Keratinocyte (primary cell): ENCODE results near the gene PI4KA.

Experiments
- EZH2 ChIP-seq: IDR thresholded peaks from one replicate; pipeline ENCODE4 v1.6.1; 2012; ENCODE audit warnings: inconsistent platforms, mild to moderate bottlenecking, low read length, moderate library complexity
- TF ChIP-seq, protein P1 (sequence below), 3 experiments: IDR thresholded peaks in 1 of 3; conservative IDR thresholded peaks in 1 of 3; optimal IDR thresholded peaks in 1 of 3; 2 replicates in 2 of 3; 3 replicates in 1 of 3; pipeline versions ENCODE3 to v1.5.1; 2011; ENCODE audit warnings: low read length in 3 of 3, mild to moderate bottlenecking in 3 of 3, moderate library complexity in 2 of 3, control low read depth in 1 of 3, inconsistent platforms in 1 of 3; ENCODE audit not compliant: insufficient read depth in 2 of 3; ENCODE audit errors: extremely low read depth in 1 of 3

DNA sequence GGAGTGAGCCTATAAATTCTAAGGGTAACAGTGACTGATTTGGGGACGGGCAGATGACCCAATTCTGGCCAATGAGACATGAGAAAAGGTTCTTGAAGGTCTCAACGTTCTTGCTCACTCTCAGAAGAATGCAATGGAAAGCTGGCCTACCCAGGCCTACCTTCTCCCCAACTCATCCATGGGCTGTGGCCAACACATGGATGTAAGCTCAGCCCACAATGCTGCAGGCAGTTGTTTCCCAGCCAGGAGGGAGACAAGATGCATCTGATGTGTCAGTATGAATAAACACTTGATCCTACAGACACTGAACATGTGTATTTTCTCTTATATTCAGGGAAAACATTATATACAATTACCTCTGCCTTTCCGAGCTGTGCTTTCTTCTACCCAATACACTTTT lies 24.4 kb downstream of the PI4KA start:
- TF ChIP-seq, protein P1, sequence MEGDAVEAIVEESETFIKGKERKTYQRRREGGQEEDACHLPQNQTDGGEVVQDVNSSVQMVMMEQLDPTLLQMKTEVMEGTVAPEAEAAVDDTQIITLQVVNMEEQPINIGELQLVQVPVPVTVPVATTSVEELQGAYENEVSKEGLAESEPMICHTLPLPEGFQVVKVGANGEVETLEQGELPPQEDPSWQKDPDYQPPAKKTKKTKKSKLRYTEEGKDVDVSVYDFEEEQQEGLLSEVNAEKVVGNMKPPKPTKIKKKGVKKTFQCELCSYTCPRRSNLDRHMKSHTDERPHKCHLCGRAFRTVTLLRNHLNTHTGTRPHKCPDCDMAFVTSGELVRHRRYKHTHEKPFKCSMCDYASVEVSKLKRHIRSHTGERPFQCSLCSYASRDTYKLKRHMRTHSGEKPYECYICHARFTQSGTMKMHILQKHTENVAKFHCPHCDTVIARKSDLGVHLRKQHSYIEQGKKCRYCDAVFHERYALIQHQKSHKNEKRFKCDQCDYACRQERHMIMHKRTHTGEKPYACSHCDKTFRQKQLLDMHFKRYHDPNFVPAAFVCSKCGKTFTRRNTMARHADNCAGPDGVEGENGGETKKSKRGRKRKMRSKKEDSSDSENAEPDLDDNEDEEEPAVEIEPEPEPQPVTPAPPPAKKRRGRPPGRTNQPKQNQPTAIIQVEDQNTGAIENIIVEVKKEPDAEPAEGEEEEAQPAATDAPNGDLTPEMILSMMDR (optimal IDR thresholded peaks at IDR 0.05 in 1 of 3, IDR thresholded peaks at IDR 0.05 in 1 of 3, conservative IDR thresholded peaks at IDR 0.05 in 1 of 3; ENCODE audit: extremely low read depth in 1 of 3, insufficient read depth in 2 of 3, low read length in 3 of 3): no peak
- TF ChIP-seq EZH2: no peak
